ENCODE measurements around the gene PLCXD3. TPM values are rescaled to one million over a fixed set of nuclear protein-coding genes. Genes with fewer than 3 reads are reported as not detected.

Gene PLCXD3
- total and polyA plus RNA-seq, 2 of the 8 experiments (the other 6 are each of a cell fraction or from before 2014, with no cell fraction given), result 0.03 to 0.07 TPM

DNA sequence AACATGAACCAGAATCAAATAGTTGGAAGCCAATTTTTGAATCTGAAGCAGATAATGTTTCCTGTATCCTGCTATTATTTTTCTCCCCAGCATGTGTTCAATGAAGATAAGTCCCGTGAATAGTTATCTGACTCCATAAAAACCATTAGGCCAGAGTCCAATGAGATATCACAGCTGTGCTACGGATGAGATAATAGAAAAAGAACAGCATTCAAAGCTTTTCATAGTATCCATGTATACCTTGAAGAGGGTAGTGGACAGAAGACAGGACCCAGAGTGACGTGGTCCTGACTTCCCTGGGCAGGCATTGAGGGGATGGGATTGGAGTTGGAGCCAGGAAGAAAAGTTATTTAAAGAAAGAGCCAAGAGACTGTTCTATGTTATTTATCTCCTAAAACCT, 246.4 kb downstream of the PLCXD3 start:
- Histone ChIP-seq H3K56ac (replicated peaks; ENCODE audit: insufficient read length, low read depth, low read length) (no peak overlapping the region), H3K27me3 (replicated peaks in 1 of 4; ENCODE audit: control insufficient read depth in 3 of 4, extremely low read depth in 1 of 4, insufficient read depth in 3 of 4, low read length in 3 of 4) (no peaks in the 10 kb centered on the region), H3K4me1 (replicated peaks in 1 of 4; ENCODE audit: control insufficient read depth in 3 of 4, insufficient read depth in 4 of 4, low read length in 3 of 4) (no peaks in the 10 kb centered on the region; a peak in 1 of 7 replicates), H4K20me1 (replicated peaks in 1 of 2; ENCODE audit: control insufficient read depth in 1 of 2, insufficient read depth in 2 of 2, low read length in 2 of 2) (no peaks in the 10 kb centered on the region), H2BK5ac (ENCODE audit: low read depth, low read length) (no peak overlapping the region), H3K4ac (replicated peaks; ENCODE audit: insufficient read length, low read depth, low read length) (no peak overlapping the region), H3K18ac (ENCODE audit: extremely low read depth, low read length) (no peak overlapping the region), H3K4me2 (ENCODE audit: insufficient read depth in 1 of 2, low read depth in 2 of 2, low read length in 2 of 2) (no peak overlapping the region), H3K9ac (replicated peaks in 1 of 4; ENCODE audit: extremely low read depth in 1 of 4, low read depth in 3 of 4, low read length in 3 of 4) (no peak overlapping the region), H4K5ac (ENCODE audit: insufficient read length, low read depth, low read length) (no peak overlapping the region), H3K23ac (ENCODE audit: insufficient read length) (no peak overlapping the region), H2BK20ac (ENCODE audit: low read length) (no peak overlapping the region), H4K8ac (ENCODE audit: extremely low read depth, insufficient read depth, low read length) (no peak overlapping the region; the same call in 1 of the 2 replicates), H3K27ac (ENCODE audit: low read depth, low read length) (no peak overlapping the region), H2AFZ (ENCODE audit: low read length) (no peak overlapping the region), H3K23me2 (ENCODE audit: low read depth, low read length) (no peaks in the 10 kb centered on the region), H3K36me3 (ENCODE audit: control insufficient read depth in 2 of 4, insufficient read depth in 4 of 4, low read length in 3 of 4) (no peaks in the 10 kb centered on the region), H3K79me2 (ENCODE audit: control insufficient read depth in 1 of 2, insufficient read depth in 2 of 2, low read length in 2 of 2) (no peaks in the 10 kb centered on the region), H2BK15ac (ENCODE audit: low read length) (no peak overlapping the region), H3K9me3 (ENCODE audit: insufficient read depth in 2 of 2, low read depth in 1 of 2, low read length in 1 of 2) (no peaks in the 10 kb centered on the region), H3K4me3 (ENCODE audit: extremely low read depth in 1 of 4, insufficient read depth in 2 of 4, low read depth in 3 of 4, low read length in 4 of 4) (no peak overlapping the region), H3K79me1 (ENCODE audit: low read depth, low read length) (no peaks in the 10 kb centered on the region), H2BK120ac (replicated peaks; ENCODE audit: low read depth, low read length) (no peak overlapping the region), H2BK12ac (ENCODE audit: low read depth, low read length) (no peak overlapping the region), H3K14ac (ENCODE audit: insufficient read length) (no peak overlapping the region), H2AK5ac (ENCODE audit: low read depth, low read length) (no peak overlapping the region), H4K91ac (replicated peaks; ENCODE audit: insufficient read length, low read length) (no peak overlapping the region)
- CTCF ChIA-PET (ENCODE audit: partially characterized antibody), result no interaction called here
- POLR2A ChIA-PET (ENCODE audit: partially characterized antibody), result no interaction called here
- DNase-seq (ENCODE audit: low read depth in 1 of 2, low spot score in 2 of 2) (no peak), FAIRE-seq (no peak)
- 89% methylated on average over 3 of the region's 3 CpGs; no CpG with 5 or more reads in 1 of the 2 experiments for WGBS, 2 experiments (ENCODE audit: extremely low coverage in 1 of 2, insufficient coverage in 1 of 2, insufficient read length in 1 of 2, insufficient replicate concordance in 2 of 2, low coverage in 1 of 2, low lambda C conversion rate in 2 of 2, missing lambda C conversion rate in 1 of 2)
- TF ChIP-seq RAD21 (IDR thresholded peaks at IDR 0.05 in 1 of 2, conservative IDR thresholded peaks at IDR 0.05 in 1 of 2; ENCODE audit: low read depth in 2 of 2, low read length in 2 of 2) (no peak), TEAD4 (IDR thresholded peaks at IDR 0.05; ENCODE audit: low read depth, low read length) (no peak), SP2 (IDR thresholded peaks at IDR 0.05; ENCODE audit: low read length) (no peak), CBX8 (IDR thresholded peaks at IDR 0.05; ENCODE audit: borderline replicate concordance, low read depth, low read length) (no peak), TAF1 (IDR thresholded peaks at IDR 0.05; ENCODE audit: low read depth, low read length) (no peak), KDM5A (IDR thresholded peaks at IDR 0.05; ENCODE audit: low read length) (no peak), PHF8 (conservative IDR thresholded peaks at IDR 0.05; ENCODE audit: low read depth, low read length) (no peak), SIX5 (IDR thresholded peaks at IDR 0.05; ENCODE audit: low read depth, low read length) (no peak)
- TF ChIP-seq, protein P1, sequence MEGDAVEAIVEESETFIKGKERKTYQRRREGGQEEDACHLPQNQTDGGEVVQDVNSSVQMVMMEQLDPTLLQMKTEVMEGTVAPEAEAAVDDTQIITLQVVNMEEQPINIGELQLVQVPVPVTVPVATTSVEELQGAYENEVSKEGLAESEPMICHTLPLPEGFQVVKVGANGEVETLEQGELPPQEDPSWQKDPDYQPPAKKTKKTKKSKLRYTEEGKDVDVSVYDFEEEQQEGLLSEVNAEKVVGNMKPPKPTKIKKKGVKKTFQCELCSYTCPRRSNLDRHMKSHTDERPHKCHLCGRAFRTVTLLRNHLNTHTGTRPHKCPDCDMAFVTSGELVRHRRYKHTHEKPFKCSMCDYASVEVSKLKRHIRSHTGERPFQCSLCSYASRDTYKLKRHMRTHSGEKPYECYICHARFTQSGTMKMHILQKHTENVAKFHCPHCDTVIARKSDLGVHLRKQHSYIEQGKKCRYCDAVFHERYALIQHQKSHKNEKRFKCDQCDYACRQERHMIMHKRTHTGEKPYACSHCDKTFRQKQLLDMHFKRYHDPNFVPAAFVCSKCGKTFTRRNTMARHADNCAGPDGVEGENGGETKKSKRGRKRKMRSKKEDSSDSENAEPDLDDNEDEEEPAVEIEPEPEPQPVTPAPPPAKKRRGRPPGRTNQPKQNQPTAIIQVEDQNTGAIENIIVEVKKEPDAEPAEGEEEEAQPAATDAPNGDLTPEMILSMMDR (IDR thresholded peaks at IDR 0.05; ENCODE audit: control extremely low read depth in 1 of 3, insufficient read depth in 1 of 3, low read depth in 1 of 3, low read length in 3 of 3), result no peak
- TF ChIP-seq, protein P2, sequence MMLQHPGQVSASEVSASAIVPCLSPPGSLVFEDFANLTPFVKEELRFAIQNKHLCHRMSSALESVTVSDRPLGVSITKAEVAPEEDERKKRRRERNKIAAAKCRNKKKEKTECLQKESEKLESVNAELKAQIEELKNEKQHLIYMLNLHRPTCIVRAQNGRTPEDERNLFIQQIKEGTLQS (IDR thresholded peaks at IDR 0.05; ENCODE audit: insufficient read depth, low read depth, low read length), result no peak
